OCI-LY7 (cell line): Measurements from ENCODE around the gene ABHD12. TPM values are rescaled to one million over a fixed set of nuclear protein-coding genes. Genes with fewer than 3 reads are reported as not detected.

Source experiments
- BruUV-seq: library from RNA; stranded (reverse); fragments of 400-500 nt; replicated peaks from 2 replicates; lab custom pipeline; 2021; lab: Mats Ljungman, UMichigan
- CTCF ChIA-PET: fragments of 300-600 bp; sonication (Branson Sonifier 250); formaldehyde crosslinking; loops from one replicate; lab custom pipeline; 2022; ENCODE audit warnings: antibody characterized with exemption; ENCODE audit not compliant: unreplicated experiment; lab: Charles Lee
- POLR2A ChIA-PET: fragments of 300-600 bp; sonication (Branson Sonifier 250); formaldehyde crosslinking; loops from one replicate; lab custom pipeline; 2022; ENCODE audit warnings: antibody characterized with exemption; lab: Charles Lee
- DNase-seq: peaks from one replicate; pipeline ENCODE4 v3.0.0-alpha.2; 2015; ENCODE audit warnings: low spot score
- H2AFZ ChIP-seq: fragments of 200-600 bp; sonication (generic), shearing (Covaris generic); 2 replicates; pipeline ENCODE4 v1.6.1; 2014; ENCODE audit warnings: mild to moderate bottlenecking, antibody characterized with exemption, low read length, moderate library complexity
- H3K27ac ChIP-seq: fragments of 200-600 bp; sonication (generic); 2 replicates; pipeline ENCODE4 v1.5.1; 2014; ENCODE audit warnings: mixed run types, low read depth, mild to moderate bottlenecking, moderate library complexity, low read length, inconsistent platforms; ENCODE audit not compliant: poor library complexity, severe bottlenecking
- H3K36me3 ChIP-seq: fragments of 200-600 bp; sonication (generic); 2 replicates; pipeline ENCODE4 v1.6.1; 2014; ENCODE audit warnings: mild to moderate bottlenecking, antibody characterized with exemption, low read length, moderate library complexity, mixed read lengths; ENCODE audit not compliant: insufficient read depth
- H3K4me1 ChIP-seq: fragments of 200-600 bp; sonication (generic); 2 replicates; pipeline ENCODE4 v1.5.1; 2014; ENCODE audit warnings: mild to moderate bottlenecking, low read length; ENCODE audit not compliant: insufficient read depth, poor library complexity, severe bottlenecking
- H3K4me2 ChIP-seq: fragments of 200-600 bp; sonication (generic); 2 replicates; pipeline ENCODE4 v1.6.1; 2014; ENCODE audit warnings: mild to moderate bottlenecking, low read length
- H3K4me3 ChIP-seq: fragments of 200-600 bp; sonication (generic); 2 replicates; pipeline ENCODE4 v1.5.1; 2014; ENCODE audit warnings: mild to moderate bottlenecking, low read depth, low read length; ENCODE audit not compliant: poor library complexity, severe bottlenecking
- H3K79me2 ChIP-seq: fragments of 200-600 bp; sonication (generic); 2 replicates; pipeline ENCODE4 v1.6.1; 2016; ENCODE audit warnings: low read depth, mild to moderate bottlenecking, low read length, moderate library complexity, mixed read lengths; ENCODE audit not compliant: insufficient read depth
- H3K9me2 ChIP-seq: fragments of 200-600 bp; sonication (generic); 2 replicates; pipeline ENCODE4 v1.6.1; 2016; ENCODE audit warnings: mild to moderate bottlenecking, low read length, mixed read lengths; ENCODE audit not compliant: insufficient read depth
- H3K9me3 ChIP-seq: fragments of 200-600 bp; sonication (generic); 2 replicates; pipeline ENCODE4 v1.6.1; 2014; ENCODE audit warnings: mild to moderate bottlenecking, mixed run types, low read length, mixed read lengths
- H4K20me1 ChIP-seq: fragments of 200-600 bp; sonication (generic); 2 replicates; pipeline ENCODE4 v1.6.1; 2014; ENCODE audit warnings: mild to moderate bottlenecking, antibody characterized with exemption, low read length, moderate library complexity, mixed read lengths; ENCODE audit not compliant: insufficient read depth
- CTCF ChIP-seq: fragments of 200-600 bp; sonication (generic); conservative IDR thresholded peaks from 2 replicates; pipeline ENCODE4 v1.5.1; 2014; ENCODE audit warnings: mild to moderate bottlenecking, antibody characterized with exemption, low read length, moderate library complexity, mixed read lengths
- EZH2phosphoT487 ChIP-seq: fragments of 200-600 bp; sonication (generic); IDR thresholded peaks from 2 replicates; pipeline ENCODE4 v1.6.1; 2018; ENCODE audit warnings: low read depth, borderline replicate concordance, mild to moderate bottlenecking, mixed run types, antibody characterized with exemption, low read length, moderate library complexity, mixed read lengths
- intact Hi-C: fragments of 100-400 bp; cut with micrococcal nuclease; formaldehyde crosslinking; loops from one replicate; pipeline ENCODE4 v1.10.0; 2022; ENCODE audit not compliant: unreplicated experiment
- total RNA-seq, 2 experiments: library from RNA; depleted of rRNA in 1 of 2; stranded (reverse); fragments of >200 nt in 1 of 2; shearing (Covaris generic) in 1 of 2; gene quantifications; 2 replicates each; pipeline ENCODE4 v1.2.3, GENCODE V29; 2014 to 2022

ABHD12 gene
- total RNA-seq, 2 experiments from 2014 or later = 10.6 to 12.9 TPM

- Histone ChIP-seq H3K4me2 (no peak overlapping the region), H3K4me3 (no peak overlapping the region), H3K9me2 (no peaks in the 10 kb centered on the region), H2AFZ (no peak overlapping the region), H3K36me3 (peaks cover 7% of the 10 kb centered on the region; the same call in 1 of the 2 replicates), H3K9me3 (no peaks in the 10 kb centered on the region), H3K27ac (no peak overlapping the region), H3K4me1 (peaks cover 14% of the 10 kb centered on the region), H3K79me2 (no peaks in the 10 kb centered on the region), H4K20me1 (peaks cover 3% of the 10 kb centered on the region)
- CTCF ChIA-PET = no interaction called here
- DNase-seq = no peak
- intact Hi-C loops = loop anchor here (1.0 to 10.0 kb wide), 2 partner anchors 105 to 229 kb away; no protein-coding TSS in a partner anchor
- BruUV-seq = no TSS peak
- POLR2A ChIA-PET = no interaction called here
- TF ChIP-seq EZH2phosphoT487 (no peak), CTCF (no peak)
These were observed 96.7 kb downstream of the ABHD12 start for GRCh38 chr20:25293910-25294458.

- CTCF ChIA-PET = interaction anchor here (1.0 kb wide), 1 partner anchor 25 kb away, joined by 4 read pairs; no protein-coding TSS in a partner anchor
- H3K79me2 ChIP-seq = no peaks in the 10 kb centered on the region
- no peak overlapping the region for H3K4me3 ChIP-seq
- BruUV-seq = no TSS peak
- H3K4me2 ChIP-seq = no peak overlapping the region
- POLR2A ChIA-PET = no interaction called here
- peaks cover 3% of the 10 kb centered on the region for H4K20me1 ChIP-seq
- H3K36me3 ChIP-seq = peaks cover 7% of the 10 kb centered on the region; the same call in 1 of the 2 replicates
- H2AFZ ChIP-seq = no peak overlapping the region
- no peaks in the 10 kb centered on the region for H3K9me2 ChIP-seq
- intact Hi-C loops = loop anchor here (10.0 kb wide), 1 partner anchor 229 kb away; no protein-coding TSS in a partner anchor
- no peaks in the 10 kb centered on the region for H3K9me3 ChIP-seq
- no peak overlapping the region for H3K27ac ChIP-seq
- TF ChIP-seq CTCF = no peak
- no peak for TF ChIP-seq EZH2phosphoT487
- DNase-seq = no peak
- H3K4me1 ChIP-seq = peaks cover 17% of the 10 kb centered on the region
These were observed 97.1 kb downstream of the ABHD12 start for GRCh38 chr20:25293507-25293906.

GRCh38 chr20:25292176-25292891 is 98.3 kb downstream of the ABHD12 start:
- Histone ChIP-seq H3K9me3 (no peaks in the 10 kb centered on the region), H3K4me2 (no peak overlapping the region), H3K36me3 (peaks cover 7% of the 10 kb centered on the region; the same call in 1 of the 2 replicates), H3K4me1 (peaks cover 16% of the 10 kb centered on the region), H3K4me3 (no peak overlapping the region), H2AFZ (no peak overlapping the region), H3K79me2 (no peaks in the 10 kb centered on the region), H4K20me1 (peaks cover 3% of the 10 kb centered on the region), H3K27ac (no peak overlapping the region), H3K9me2 (no peaks in the 10 kb centered on the region)
- intact Hi-C loops = loop anchor here (10.0 kb wide), 1 partner anchor 228 kb away; no protein-coding TSS in a partner anchor
- ChIA-PET POLR2A (no interaction called here), CTCF (interaction anchor here (1.0 kb wide), 1 partner anchor 26 kb away, joined by 4 read pairs; no protein-coding TSS in a partner anchor)
- no peak for DNase-seq
- no TSS peak for BruUV-seq
- TF ChIP-seq EZH2phosphoT487 = no peak
- no peak for TF ChIP-seq CTCF
